ENCODE data around the gene PRH2.

The PRH2 gene

GRCh38 chr12:10928746-10929286 lies at the start of gene PRH2:
PRH2 (plus strand) TSS chr12:10929236; CDS start chr12:10929274, 38 bp downstream.
- DNase-seq, result no peak

GRCh38 chr12:10884086-10884725 lies 44.8 kb upstream of the PRH2 start, which contains the start of gene PRH1:
PRH1 (minus strand) TSS chr12:10884255; CDS start chr12:10884217, 38 bp downstream.
- DNase-seq, result no peak

GRCh38 chr12:10889226-10889625 lies 39.8 kb upstream of the PRH2 start:
- DNase-seq, result no peak

GRCh38 chr12:10891937-10892336 lies 37.1 kb upstream of the PRH2 start:
- no peak for DNase-seq

- DNase-seq, result no peak
Measured at GRCh38 chr12:10896854-10897253, 32.2 kb upstream of the PRH2 start.

- DNase-seq, result no peak
Measured at GRCh38 chr12:10900530-10900929, 28.5 kb upstream of the PRH2 start.

- DNase-seq, result no peak
Measured at GRCh38 chr12:10900972-10901371, 28.1 kb upstream of the PRH2 start.

GRCh38 chr12:10901427-10901826 lies 27.6 kb upstream of the PRH2 start:
- no peak for DNase-seq

- no peak for DNase-seq
Measured at GRCh38 chr12:10904686-10905085, 24.4 kb upstream of the PRH2 start.

- DNase-seq, result no peak
Measured at GRCh38 chr12:10909462-10909861, 19.6 kb upstream of the PRH2 start, which contains the start of gene TAS2R13. TAS2R13 (minus strand) TSS chr12:10909562; CDS start chr12:10909298, 264 bp downstream.

- no peak for DNase-seq
Measured at GRCh38 chr12:10910380-10910779, 18.7 kb upstream of the PRH2 start.

- DNase-seq, result no peak
Measured at GRCh38 chr12:10919809-10920208, 9.2 kb upstream of the PRH2 start.

- no peak for DNase-seq
Measured at GRCh38 chr12:10926269-10926668, 2.8 kb upstream of the PRH2 start.

GRCh38 chr12:10936506-10936905 lies 7.5 kb downstream of the PRH2 start:
- no peak for DNase-seq

GRCh38 chr12:10939163-10939562 lies 10.1 kb downstream of the PRH2 start, which contains the start of gene TAS2R14:
TAS2R14 (minus strand) TSS chr12:10939263; CDS start chr12:10939207, 56 bp downstream.
- DNase-seq, result no peak

- no peak for DNase-seq
Measured at GRCh38 chr12:10940389-10940788, 11.4 kb downstream of the PRH2 start.

GRCh38 chr12:10941369-10941768 lies 12.3 kb downstream of the PRH2 start:
- DNase-seq, result no peak

GRCh38 chr12:10941916-10942607 lies 13.0 kb downstream of the PRH2 start:
- DNase-seq, result no peak

GRCh38 chr12:10943167-10943566 lies 14.1 kb downstream of the PRH2 start:
- DNase-seq, result no peak

- no peak for DNase-seq
Measured at GRCh38 chr12:10952645-10953044, 23.6 kb downstream of the PRH2 start.

- DNase-seq, result no peak
Measured at GRCh38 chr12:10956085-10956484, 27.0 kb downstream of the PRH2 start.

GRCh38 chr12:10957741-10958140 lies 28.7 kb downstream of the PRH2 start:
- DNase-seq, result no peak

- DNase-seq, result no peak
Measured at GRCh38 chr12:10959804-10960203, 30.8 kb downstream of the PRH2 start.

GRCh38 chr12:10960211-10960610 lies 31.2 kb downstream of the PRH2 start:
- no peak for DNase-seq

Data from activated CD4-positive, alpha-beta T cell treated with anti-CD3 and anti-CD28 coated beads, Interleukin-2, amount 50 U/mL, for 16 hours (primary cell).